ENCODE measurements around the gene FSIP1. TPM values are rescaled to one million over a fixed set of nuclear protein-coding genes. Genes with fewer than 3 reads are reported as not detected.
A peak's percentile ranks its signal among the peaks of the same experiment; 100 is the strongest.

Gene FSIP1
- total RNA-seq, 2 donors from 2014 or later: 0.77 to 1.7 TPM

DNA sequence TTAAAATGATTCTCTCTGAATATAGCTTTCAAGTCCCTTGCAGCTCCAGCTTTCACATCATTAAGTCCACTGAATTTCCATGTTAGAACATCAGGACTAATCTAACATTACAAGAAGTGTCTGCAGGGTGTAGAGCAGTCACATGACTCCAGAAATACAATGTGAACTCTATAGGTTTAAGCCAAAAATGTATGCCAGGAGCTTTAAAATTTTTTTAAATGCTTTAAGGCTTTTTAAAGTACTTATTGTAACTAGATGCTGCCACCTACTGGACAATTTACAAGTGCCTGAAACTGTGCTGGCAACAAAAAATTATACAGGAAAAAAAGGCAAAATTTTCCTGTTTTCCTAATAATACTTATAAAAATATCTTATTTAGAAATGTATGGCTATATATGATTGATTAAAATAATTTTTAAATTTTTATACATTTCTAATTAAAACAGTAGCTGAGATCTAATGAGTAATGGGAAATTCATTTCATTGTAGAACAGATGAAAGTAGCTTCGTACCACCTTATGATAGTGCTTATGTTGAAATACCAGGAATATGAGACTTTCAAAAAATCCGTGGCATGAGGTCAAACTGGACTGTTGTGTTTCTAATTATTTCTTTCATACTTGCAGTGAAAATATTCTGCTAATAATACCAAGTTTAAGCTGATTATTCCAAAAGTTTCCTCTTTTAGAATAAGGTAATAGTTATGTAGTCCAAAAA is 25.7 kb downstream of the FSIP1 start:
- no peak overlapping the region for H3K27ac ChIP-seq (ENCODE audit: low read depth, low read length)
- H3K4me1 ChIP-seq (ENCODE audit: control insufficient read depth, insufficient read depth, low read length): no peaks in the 10 kb centered on the region
- peak; percentile 94 for TF ChIP-seq CTCF (conservative IDR thresholded peaks at IDR 0.05)
- peaks cover 12% of the 10 kb centered on the region for H3K27me3 ChIP-seq (ENCODE audit: control insufficient read depth, insufficient read depth, low read length, poor library complexity, severe bottlenecking)
- peaks cover 8% of the 10 kb centered on the region for H3K9me3 ChIP-seq (ENCODE audit: control insufficient read depth, low read length)
- 50% methylated on average over 2 of the region's 2 CpGs for WGBS, 2 experiments (ENCODE audit: insufficient coverage in 1 of 2, insufficient read length in 1 of 2)
- Mint-ChIP-seq H3K4me3 (no peak overlapping the region), H3K27ac (no peak overlapping the region), H3K9me3 (peaks cover 3% of the 10 kb centered on the region), H3K36me3 (ENCODE audit: low read depth) (no peaks in the 10 kb centered on the region), H3K27me3 (ENCODE audit: insufficient read depth) (peaks cover 9% of the 10 kb centered on the region), H3K4me1 (no peaks in the 10 kb centered on the region)
- no peak for DNase-seq
- H3K36me3 ChIP-seq (ENCODE audit: control insufficient read depth, insufficient read depth, low read length): no peaks in the 10 kb centered on the region
- H3K4me3 ChIP-seq (ENCODE audit: low read length): no peak overlapping the region
- H3K9ac ChIP-seq (ENCODE audit: extremely low read depth, low read length, poor library complexity, severe bottlenecking): no peak overlapping the region

DNA sequence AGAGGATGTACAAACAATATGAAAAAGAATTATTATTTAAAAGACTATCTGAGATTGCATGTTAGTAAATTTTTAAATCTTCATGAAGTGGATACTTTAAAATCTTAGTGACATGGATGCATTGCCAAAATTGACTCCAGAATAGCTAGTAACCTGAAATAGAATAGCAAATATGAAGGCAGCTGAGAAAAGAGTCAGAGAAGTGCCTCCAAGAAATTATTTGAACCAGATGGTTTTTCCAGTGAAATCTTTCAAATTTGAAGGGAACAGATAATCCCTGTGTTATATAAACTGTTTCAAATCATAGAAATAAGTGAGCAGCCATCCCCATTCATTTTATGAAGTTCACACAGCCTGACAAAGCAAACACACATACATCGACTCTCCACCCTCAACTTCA is 29.6 kb downstream of the FSIP1 start:
- Histone ChIP-seq H3K4me1 (ENCODE audit: control insufficient read depth, insufficient read depth, low read length) (no peaks in the 10 kb centered on the region), H3K36me3 (ENCODE audit: control insufficient read depth, insufficient read depth, low read length) (no peaks in the 10 kb centered on the region), H3K9ac (ENCODE audit: extremely low read depth, low read length, poor library complexity, severe bottlenecking) (no peak overlapping the region), H3K9me3 (ENCODE audit: control insufficient read depth, low read length) (peaks cover 20% of the 10 kb centered on the region), H3K27me3 (ENCODE audit: control insufficient read depth, insufficient read depth, low read length, poor library complexity, severe bottlenecking) (peaks cover 17% of the 10 kb centered on the region), H3K27ac (ENCODE audit: low read depth, low read length) (no peak overlapping the region), H3K4me3 (ENCODE audit: low read length) (no peak overlapping the region)
- TF ChIP-seq CTCF (conservative IDR thresholded peaks at IDR 0.05): no peak
- DNase-seq: no peak
- peaks cover 3% of the 10 kb centered on the region for H3K9me3 Mint-ChIP-seq
- 91% methylated on average over 1 of the region's 1 CpG; no CpG with 5 or more reads in 1 of the 2 experiments for WGBS, 2 experiments (ENCODE audit: insufficient coverage in 1 of 2, insufficient read length in 1 of 2)
- H3K27ac Mint-ChIP-seq: no peak overlapping the region
- H3K4me1 Mint-ChIP-seq: peaks cover 7% of the 10 kb centered on the region
- peaks cover 14% of the 10 kb centered on the region for H3K27me3 Mint-ChIP-seq (ENCODE audit: insufficient read depth)
- H3K4me3 Mint-ChIP-seq: no peak overlapping the region
- H3K36me3 Mint-ChIP-seq (ENCODE audit: low read depth): no peaks in the 10 kb centered on the region

DNA sequence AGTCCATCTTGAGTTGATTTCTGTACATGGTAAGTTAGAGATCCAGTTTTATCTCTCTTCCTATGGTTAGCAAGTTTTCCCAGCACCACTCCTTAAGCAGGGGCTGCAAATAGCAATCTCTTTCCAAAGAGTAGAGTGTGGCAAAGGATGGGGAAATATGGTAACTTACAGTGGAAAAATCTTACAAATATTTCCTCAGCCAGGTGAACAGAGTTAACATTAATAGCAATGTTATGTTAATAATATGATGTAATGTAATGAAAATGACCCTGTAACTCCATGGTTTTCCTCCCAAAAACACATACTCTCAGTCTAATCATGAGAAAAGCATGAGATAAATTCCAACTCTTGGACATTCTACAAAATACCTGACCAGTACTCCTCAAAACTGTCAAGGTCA is 30.4 kb downstream of the FSIP1 start:
- H3K4me1 ChIP-seq (ENCODE audit: control insufficient read depth, insufficient read depth, low read length): no peaks in the 10 kb centered on the region
- no peak for DNase-seq
- no peak overlapping the region for H3K4me3 ChIP-seq (ENCODE audit: low read length)
- Mint-ChIP-seq H3K4me1 (peaks cover 7% of the 10 kb centered on the region), H3K4me3 (no peak overlapping the region), H3K27ac (no peak overlapping the region), H3K36me3 (ENCODE audit: low read depth) (no peaks in the 10 kb centered on the region), H3K27me3 (ENCODE audit: insufficient read depth) (peaks cover 14% of the 10 kb centered on the region), H3K9me3 (peaks cover 3% of the 10 kb centered on the region)
- H3K36me3 ChIP-seq (ENCODE audit: control insufficient read depth, insufficient read depth, low read length): no peaks in the 10 kb centered on the region
- peaks cover 20% of the 10 kb centered on the region for H3K9me3 ChIP-seq (ENCODE audit: control insufficient read depth, low read length)
- H3K9ac ChIP-seq (ENCODE audit: extremely low read depth, low read length, poor library complexity, severe bottlenecking): no peak overlapping the region
- no peak for TF ChIP-seq CTCF (conservative IDR thresholded peaks at IDR 0.05)
- no peak overlapping the region for H3K27ac ChIP-seq (ENCODE audit: low read depth, low read length)
- H3K27me3 ChIP-seq (ENCODE audit: control insufficient read depth, insufficient read depth, low read length, poor library complexity, severe bottlenecking): peaks cover 19% of the 10 kb centered on the region
